GM12864 (cell line): ENCODE measurements around the gene MLLT1.

Experiments used
- DNase-seq: peaks from one replicate; pipeline ENCODE4 v3.0.0-alpha.2; 2011; ENCODE audit warnings: low read depth
- H3K4me3 ChIP-seq: 2 replicates; pipeline ENCODE4 v1.5.1; 2011; ENCODE audit warnings: mild to moderate bottlenecking, low read depth, low read length, control low read depth
- TF ChIP-seq, protein P1 (sequence below): IDR thresholded peaks from 2 replicates; pipeline ENCODE4 v1.5.1; 2011; ENCODE audit warnings: low read depth, mild to moderate bottlenecking, moderate library complexity, low read length, control low read depth, inconsistent platforms; ENCODE audit errors: missing control alignments

MLLT1 gene

DNA sequence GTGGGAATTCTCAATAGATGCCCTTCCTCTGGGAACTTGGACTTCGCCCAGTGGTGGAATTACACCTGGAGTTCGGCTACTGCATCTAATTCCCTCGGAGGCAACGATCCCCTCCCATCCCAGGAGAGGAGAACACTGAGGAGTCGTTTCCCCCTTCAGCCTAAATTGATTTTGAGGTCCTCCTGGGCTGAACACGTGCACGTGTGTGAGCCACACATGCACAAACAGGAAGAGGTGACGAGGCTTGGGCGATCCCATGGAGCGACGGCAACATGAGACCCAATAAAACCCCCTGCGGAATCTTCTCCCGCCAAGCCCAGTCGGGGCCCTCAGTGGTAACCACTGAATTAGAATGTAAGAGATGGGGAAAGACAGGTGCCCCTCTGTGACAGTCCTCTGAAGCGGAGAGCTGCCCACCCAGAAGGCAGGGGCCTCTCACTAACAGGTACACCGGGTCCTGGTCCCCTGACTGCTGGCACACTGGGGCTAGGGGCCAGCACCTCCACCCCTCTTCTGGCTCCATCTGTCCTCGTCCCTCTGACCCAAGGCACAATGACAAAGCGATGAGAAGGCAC is 4.5 kb downstream of the MLLT1 start:
- TF ChIP-seq, protein P1, sequence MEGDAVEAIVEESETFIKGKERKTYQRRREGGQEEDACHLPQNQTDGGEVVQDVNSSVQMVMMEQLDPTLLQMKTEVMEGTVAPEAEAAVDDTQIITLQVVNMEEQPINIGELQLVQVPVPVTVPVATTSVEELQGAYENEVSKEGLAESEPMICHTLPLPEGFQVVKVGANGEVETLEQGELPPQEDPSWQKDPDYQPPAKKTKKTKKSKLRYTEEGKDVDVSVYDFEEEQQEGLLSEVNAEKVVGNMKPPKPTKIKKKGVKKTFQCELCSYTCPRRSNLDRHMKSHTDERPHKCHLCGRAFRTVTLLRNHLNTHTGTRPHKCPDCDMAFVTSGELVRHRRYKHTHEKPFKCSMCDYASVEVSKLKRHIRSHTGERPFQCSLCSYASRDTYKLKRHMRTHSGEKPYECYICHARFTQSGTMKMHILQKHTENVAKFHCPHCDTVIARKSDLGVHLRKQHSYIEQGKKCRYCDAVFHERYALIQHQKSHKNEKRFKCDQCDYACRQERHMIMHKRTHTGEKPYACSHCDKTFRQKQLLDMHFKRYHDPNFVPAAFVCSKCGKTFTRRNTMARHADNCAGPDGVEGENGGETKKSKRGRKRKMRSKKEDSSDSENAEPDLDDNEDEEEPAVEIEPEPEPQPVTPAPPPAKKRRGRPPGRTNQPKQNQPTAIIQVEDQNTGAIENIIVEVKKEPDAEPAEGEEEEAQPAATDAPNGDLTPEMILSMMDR: no peak
- no peak overlapping the region for H3K4me3 ChIP-seq
- DNase-seq: no peak

DNA sequence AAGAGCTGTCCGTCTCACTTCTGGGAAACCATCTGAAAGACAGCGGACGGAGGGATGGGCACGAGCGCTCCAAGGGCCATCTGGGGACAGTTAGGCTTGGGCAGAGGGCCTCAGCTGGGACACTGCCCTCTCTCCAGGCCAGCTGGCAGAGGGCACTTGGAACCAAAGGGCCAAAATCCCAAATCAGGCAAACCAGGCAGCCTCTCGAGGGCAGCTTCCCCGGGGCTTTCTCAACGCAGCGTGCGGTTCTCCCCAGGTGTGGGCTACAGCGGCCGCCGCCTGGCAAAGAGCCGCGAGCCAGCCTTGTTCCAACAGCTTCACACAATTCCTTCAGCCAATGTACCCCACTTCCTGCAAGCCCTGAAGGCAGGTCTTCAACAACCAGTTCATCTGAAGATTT is 5.0 kb downstream of the MLLT1 start:
- DNase-seq: no peak
- TF ChIP-seq, protein P1: no peak
- H3K4me3 ChIP-seq: no peak overlapping the region

DNA sequence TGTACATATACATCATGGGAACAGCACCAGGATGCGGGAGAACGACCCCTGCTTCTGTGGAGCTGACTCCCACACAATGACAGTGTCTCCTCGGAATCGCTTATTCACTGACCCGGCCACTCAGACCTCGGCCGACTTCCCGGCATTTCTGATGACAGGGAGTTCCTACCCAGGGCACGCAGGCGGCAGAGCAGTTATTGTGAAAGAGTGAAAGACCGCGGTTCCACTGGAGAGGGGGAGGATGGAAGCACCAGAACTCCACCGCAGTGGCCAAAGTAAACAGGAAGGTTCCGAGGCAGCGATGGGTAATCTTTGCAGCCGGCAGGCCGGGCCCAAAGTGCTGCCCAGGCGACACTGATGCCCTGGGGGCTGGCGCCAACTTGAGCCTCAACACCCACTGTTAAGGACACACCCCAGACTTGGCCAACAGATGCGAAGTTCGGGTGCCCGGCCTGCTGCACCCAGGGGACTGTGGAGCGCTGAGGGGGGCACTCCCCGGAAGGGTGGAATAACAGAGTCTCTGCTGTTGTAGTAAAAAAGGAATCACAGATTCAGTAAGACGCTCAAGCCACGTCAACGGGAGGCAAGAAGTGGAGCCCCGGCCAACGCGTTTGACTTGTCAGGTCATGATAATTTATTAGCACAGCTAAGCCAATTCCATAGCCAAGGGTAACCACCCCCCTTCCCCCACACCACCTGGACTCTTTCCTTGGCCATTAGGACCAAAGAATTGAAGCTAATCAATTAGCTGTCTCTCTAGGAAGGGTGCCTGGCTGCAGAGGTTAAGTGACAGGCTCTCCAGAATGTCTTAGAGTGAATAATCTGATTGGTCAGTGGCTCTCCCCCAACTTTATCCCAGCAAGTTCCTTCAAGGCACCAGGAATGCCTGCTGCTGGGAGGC is 5.8 kb downstream of the MLLT1 start:
- H3K4me3 ChIP-seq: no peak overlapping the region
- DNase-seq: no peak
- TF ChIP-seq, protein P1: no peak

DNA sequence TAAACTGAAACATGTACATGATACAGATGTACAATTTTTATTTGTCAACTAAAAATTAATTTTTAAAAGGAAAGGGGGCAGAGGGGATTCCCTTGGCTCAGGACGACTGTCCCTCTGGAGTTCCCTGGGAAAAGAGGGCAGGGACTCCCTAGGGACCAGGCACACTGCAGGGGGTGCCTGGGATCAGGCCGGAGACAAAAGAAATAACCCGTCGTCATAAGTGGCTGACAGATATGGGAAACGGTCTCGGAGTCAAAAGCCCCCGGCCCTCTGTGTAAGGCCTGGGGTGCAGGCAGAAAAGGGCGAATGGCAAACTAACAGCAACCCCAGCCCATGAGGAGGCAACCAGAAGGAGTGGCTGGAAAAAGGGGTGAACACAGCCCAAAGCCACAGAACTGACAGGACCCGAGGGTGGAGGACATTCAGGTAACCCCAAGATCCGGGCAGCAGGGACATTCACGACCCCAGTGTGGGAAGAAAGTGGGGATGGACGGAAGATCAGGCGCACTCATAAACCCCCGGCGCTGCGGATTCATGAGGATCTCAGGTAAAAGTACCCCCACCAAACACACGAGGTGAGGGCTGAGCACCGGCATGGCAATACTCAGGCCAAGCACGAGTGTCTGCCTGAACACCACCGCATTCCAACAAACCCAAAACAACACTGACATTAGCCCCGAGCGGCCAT is 6.7 kb downstream of the MLLT1 start:
- H3K4me3 ChIP-seq: no peak overlapping the region
- TF ChIP-seq, protein P1: no peak
- DNase-seq: no peak

DNA sequence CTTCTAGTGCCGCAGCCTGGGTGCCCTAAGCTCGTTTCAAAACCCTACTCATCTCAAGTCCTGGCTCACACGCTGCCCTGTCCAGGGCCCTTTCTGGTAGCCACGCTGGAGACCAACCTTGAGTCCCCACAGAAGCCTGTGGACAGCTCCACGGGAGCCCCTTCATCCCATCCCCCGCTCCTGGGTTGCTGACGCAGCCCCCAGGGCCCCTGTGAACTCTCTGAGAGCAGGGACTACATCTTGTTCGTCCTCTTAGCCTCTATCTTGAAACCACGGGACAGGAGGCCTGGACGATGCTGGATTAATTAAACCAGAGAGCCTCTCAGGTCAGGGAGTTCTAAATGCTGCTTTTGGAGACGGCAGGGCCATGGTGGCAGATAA is 7.4 kb downstream of the MLLT1 start:
- TF ChIP-seq, protein P1: no peak
- no peak overlapping the region for H3K4me3 ChIP-seq
- DNase-seq: no peak

DNA sequence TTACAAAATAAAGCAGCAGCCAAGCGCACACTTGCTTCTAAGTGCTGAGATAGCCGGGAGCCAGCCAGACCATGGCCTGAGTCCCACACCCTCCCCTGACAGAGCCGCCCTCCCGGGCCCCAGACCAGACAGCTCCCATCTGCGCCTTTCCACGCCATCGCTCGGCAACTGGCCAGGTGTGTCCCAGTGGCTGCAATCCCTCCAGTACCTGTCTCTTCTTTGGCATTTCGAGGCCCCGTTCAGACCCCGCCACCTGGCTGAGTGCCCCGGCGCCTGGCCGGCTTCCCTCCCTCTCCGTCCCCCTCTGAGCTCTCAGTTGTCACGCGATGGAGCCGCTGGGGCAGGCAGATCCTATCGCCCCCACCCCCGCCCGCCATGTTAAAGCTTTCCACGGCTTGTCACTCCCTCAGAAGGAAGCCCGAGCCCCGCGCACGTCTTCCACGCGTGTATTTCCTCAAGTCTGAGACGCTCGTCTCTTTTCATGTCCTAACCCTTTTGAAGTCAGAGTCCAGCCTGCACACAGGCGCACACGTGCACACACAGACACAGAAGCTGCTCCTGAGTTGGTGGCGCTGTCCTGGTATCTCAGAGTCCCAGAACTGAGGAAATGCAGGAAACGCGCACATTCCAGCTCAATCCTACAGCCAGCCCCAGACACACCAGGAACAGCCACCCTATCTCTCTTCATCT is 7.9 kb downstream of the MLLT1 start:
- DNase-seq: no peak
- H3K4me3 ChIP-seq: no peak overlapping the region
- TF ChIP-seq, protein P1: no peak
